GM18861 (cell line): ENCODE data around the gene HIPK1.

Experiments
- ATAC-seq: cut with Tn5 transposase; IDR thresholded peaks from one replicate; pipeline ENCODE4 v1.9.1; 2021; ENCODE audit not compliant: unreplicated experiment

HIPK1 gene

GRCh38 chr1:113928941-113929749, at the start of gene HIPK1:
Gene HIPK1, plus strand, starts transcription at chr1:113929324.
- peak; percentile 49 for ATAC-seq

DNA sequence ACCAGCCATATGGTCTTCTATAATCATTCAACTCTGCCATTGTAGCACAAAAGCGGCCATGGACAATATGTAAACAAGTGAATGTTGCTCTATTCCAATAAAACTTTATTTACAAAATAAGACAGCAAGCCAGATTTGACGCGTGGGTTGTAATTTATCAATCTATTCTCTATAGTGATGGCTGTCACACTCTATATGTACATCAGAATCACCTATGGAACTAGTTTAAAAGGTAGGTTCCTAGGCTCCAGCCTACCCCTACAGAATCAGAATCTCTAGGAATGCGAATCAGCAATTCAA, 49.4 kb upstream of the HIPK1 start:
- ATAC-seq: no peak

- no peak for ATAC-seq
These were observed 47.5 kb upstream of the HIPK1 start for GRCh38 chr1:113881661-113882060.

DNA sequence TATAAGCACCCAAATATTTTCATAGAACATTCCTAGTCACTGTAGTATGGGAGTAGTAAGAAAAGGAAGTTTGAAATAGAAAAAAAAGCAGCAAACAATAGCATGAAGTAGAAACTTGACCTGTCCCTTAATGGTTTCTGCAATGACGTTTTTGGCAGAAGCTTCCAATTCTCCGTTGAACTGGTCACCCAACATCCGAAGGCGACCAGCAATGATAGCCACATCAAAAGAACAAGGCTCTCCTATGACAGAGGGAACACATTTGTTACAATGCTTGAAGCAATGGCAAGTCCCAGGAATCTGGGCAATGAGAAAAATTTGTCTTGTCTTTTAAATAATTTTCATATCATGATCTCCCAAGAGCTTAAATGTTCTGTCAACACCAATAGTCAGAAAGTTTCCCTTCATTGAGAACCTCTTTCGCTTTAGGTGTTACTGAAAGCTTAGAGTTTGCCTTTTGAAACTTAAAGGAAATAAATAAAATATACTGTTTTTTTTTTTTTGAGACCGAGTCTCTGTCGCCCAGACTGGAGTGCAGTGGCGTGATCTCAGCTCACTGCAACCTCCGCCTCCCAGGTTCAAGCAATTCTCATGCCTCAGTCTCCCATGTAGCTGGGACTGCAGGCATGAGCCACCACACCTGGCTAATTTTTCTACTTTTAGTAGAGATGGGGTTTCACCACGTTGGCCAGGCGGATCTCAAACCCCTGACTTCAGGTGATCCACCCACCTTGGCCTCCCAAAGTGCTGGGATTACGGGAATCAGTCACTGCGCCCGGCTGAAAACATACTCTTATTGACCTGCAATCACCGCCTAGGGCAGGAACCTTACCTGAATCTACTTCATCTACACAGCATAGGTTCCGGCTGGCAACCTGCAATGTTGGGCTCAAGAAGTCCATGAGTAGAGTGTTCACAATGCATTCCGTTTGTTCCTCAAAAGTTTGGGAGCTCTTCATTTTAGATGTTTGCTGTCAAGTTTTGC, 42.4 kb upstream of the HIPK1 start:
- no peak for ATAC-seq

DNA sequence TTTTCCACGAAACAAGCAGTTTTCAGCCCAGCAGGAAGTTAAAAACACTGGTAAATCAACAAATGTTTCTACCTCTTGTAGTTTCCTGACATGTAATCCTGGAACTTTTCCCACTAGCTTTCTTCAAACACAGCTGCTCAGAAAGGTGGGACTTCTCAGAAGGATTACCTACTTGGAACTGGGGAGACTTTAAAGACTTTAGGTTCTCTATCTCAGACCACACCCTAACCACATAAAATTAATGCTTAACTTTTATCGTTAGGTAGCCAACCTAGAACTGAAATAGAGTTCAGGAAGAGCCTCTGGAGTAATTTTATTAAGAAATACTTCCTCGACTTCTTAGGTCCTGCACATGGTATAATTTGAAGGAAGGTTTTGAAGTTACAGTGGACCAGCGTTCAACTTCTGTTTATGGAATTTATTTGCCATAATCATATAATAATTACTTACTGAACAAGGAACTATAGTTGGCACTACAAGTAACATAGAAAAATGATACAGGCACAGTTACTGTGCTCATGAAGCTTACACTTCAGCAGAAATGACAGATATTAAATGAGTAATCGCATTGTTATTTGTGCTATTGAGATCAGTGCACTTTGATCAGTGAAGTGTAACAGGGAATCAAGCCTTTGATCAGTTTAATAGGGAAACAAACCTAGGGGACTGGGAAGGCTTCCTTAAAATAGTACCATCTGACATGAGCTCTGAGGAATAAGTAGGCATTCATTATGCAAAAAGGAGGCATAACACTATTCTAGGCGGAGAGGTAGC, 41.5 kb upstream of the HIPK1 start, which contains the start of gene BCL2L15:
BCL2L15 (minus strand) TSS at position 180 of the 774 bp plus-strand sequence. CDS start 206 bp downstream, outside the sequence.
- no peak for ATAC-seq

DNA sequence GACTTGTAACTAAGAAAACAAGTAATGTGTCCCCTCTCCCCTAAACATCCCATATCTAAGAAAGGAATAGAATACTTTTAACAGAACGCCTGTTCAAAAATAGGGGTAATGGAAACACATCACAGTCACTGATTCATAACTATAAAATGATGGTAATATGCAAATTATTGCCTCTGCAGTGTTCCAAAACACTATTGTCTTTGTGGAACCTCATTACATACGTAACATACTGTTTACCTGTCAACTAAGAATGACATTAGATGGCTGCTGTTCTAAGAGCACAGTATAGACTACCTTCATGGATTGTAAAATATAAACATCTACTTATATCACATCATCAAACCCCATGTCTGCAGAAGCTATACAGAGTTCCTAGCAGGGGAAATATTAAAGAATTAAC, 38.3 kb upstream of the HIPK1 start:
- ATAC-seq: no peak

GRCh38 chr1:113891631-113892220, 37.4 kb upstream of the HIPK1 start:
- ATAC-seq: no peak

DNA sequence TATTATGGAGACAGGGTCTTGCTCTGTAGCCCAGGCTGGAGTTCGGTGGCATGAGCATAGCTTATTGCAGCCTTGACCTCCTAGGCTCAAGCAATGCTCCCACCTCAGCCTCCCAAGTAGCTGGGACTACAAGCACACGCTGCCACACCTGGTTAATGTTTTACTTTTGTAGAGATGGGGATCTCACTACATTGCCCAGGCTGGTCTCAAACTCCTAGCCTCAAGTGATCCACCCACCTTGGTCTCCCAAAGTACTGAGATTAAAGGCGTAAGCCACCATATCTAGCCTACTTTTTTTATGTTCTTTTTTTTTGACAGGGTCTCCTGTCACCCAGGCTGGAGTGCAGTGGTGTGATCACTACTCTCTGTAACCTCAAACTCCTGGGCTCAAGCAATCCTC, 35.9 kb upstream of the HIPK1 start:
- no peak for ATAC-seq

- no peak for ATAC-seq
These were observed 34.0 kb upstream of the HIPK1 start for GRCh38 chr1:113895098-113895497.

DNA sequence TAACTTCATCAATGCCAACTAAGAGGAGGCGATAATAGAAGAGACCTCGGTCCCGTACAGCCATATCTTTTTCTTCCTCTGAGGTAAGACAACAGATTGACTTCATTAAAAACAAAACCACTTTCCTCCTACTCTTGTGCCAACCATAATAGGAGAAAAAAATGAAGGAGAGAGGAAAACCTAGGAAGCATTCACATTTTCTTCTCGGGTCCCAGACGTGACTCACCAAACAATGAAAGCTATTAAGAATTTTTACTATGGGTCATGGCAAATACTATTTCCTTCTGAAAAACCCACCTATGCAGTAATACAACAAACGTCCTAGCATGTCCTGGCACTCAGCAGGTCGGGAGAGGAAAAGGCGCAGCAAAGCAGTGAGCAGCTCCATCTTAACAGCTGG, 33.2 kb upstream of the HIPK1 start:
- ATAC-seq: no peak

GRCh38 chr1:113898241-113898814, 30.8 kb upstream of the HIPK1 start:
- no peak for ATAC-seq

GRCh38 chr1:113899111-113899510, 30.0 kb upstream of the HIPK1 start:
- ATAC-seq: no peak

DNA sequence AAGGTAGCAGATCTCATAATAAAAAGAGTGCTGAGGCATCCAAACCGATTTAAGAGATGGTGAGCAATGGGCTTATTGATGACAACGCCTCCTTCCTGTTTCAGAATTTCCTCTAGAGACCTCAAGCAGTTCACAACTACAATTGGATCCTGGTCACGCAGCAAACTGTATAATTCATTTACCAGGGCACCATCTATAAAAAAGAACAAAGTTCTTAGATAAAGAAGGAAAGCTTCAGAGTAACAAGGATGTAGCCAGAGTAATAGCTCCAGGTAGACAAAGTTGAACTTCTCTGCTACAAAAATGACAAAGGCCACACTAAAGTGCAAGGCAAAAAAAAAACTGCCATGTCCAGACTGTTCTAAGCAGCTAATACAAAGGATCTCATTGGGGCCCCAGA, 27.9 kb upstream of the HIPK1 start:
- no peak for ATAC-seq

DNA sequence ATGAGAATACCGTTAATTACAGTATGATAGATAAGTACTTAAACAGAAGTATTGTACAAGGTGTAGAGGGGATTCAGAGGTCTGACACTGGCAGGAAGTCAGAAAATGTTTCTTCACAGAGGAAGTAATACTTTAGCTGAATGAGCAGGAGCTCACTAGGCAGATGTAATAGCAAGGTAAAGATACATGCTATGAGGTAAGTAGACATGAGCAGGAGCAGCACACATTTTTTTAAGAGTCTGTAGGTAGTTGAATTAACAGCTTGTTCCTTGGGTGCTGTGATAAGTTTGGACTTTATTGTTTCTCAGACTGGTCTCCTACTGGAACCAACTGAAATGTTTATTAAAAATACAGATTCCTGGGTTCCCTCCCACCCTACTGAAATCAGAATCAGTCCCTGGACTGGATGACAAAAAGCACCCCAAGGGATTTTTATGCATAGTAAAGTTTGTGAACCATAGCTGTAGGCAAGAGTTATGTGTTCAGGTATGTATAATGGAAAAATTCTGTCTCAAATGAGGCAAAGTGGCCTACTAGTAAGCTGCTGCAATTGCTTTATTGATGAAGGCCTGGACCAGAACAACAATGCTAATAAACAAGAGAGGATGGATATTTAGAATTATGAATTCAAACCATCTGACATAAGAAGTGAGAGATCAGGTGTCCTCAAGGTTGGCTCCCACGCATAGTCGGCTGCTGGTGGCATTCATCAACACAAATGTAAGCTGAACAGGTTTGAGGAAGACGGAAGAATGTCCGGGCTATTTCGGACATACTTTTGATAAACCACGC, 25.4 kb upstream of the HIPK1 start:
- no peak for ATAC-seq

- peak; percentile 35 for ATAC-seq
These were observed 24.8 kb upstream of the HIPK1 start for GRCh38 chr1:113904293-113904673.

DNA sequence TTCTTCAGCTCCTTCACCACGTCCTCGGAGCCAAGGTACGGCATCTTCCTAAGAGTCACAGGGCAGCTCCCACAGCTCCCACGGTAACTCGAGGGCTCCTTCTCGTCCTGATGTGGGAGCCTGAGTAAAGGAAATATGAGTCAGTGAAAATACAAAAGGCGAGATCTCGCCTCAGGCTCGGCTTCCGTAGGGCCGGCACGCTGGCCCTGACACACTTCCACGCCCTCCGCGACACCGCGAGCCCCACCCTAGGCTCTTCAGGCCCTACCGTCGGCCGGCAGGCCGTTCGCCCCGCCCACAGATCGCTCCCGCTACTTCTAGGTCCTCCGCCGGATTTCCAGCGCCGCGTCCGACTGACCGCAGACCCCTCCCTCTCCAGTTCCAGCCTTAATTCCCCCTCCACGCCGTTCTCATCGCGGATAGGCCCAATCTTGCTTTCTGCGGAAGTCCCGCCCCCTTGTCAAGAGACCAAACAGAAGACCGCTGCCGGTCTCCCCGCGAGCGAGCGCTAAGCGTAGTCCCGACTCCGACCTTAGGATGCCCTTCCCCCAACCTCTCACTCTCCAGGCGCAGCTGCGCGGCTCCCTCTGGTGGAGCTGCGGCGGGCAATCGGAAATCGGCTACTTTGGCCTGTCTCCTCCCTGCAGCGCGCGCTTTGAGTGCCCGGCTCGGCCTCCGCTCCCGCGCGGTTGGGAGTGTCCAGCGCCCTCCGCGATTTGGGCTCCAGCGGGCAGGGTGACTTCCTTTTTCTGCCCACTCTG, 24.3 kb upstream of the HIPK1 start, which contains the start of the genes AP4B1 and DCLRE1B:
AP4B1 (minus strand) TSS at position 126 of the 761 bp plus-strand sequence; CDS start at position 44, 82 bp downstream.
DCLRE1B (plus strand) TSS at position 653 of the 761 bp plus-strand sequence. CDS start 261 bp downstream, outside the sequence.
- ATAC-seq: peak; percentile 86

DNA sequence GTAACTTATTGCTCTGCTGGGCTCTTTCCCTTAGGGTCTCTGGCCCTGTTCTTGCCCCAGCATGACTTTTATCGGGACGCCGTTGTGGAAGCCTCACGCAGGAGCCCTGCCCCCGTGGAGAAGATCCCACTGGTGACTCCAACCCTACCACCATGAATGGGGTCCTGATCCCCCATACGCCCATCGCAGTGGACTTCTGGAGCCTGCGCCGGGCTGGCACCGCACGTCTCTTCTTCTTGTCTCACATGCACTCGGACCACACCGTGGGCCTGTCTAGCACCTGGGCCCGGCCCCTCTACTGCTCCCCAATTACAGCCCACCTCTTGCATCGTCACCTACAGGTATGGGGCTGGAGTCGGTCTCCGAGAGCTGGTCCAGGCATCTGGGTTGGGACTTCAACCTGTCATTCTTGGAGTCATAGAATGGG, 23.7 kb upstream of the HIPK1 start:
- ATAC-seq: no peak

DNA sequence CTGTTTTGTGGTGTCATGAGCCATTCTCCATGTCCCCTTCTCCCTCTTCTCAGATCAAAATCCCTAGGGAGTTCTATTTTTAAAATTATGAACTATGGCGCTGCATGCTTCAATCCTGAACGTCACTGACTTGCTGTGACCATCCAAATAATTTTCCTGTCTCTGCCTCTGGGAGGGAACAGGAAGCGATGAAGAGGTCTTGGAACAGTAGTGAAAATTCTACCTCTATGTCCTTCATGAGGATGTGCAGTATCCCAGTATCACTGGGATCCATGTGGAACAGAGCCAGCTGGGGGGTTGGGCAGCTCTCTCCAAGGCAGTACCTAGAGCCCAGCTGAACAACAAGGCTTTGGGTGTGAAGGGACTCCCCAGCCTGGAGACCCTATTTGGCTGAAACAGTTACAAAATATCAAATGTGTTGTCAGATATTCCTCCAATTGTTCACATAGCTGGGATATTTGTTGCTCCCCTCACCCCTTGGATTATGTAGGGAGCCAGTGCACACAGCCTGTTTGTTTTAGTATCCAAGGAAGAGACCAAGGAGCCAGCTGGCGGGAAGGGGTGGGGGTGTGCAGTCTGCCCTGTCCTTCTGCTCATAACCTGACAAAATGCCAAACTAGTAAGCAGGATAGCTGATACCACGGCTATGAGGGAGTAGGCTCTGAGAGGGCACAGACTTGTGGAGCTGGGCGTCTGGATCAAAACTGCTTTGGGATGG, 16.4 kb upstream of the HIPK1 start:
- ATAC-seq: no peak
